Measurements from ENCODE around the gene SCN2A.

SCN2A gene

DNA sequence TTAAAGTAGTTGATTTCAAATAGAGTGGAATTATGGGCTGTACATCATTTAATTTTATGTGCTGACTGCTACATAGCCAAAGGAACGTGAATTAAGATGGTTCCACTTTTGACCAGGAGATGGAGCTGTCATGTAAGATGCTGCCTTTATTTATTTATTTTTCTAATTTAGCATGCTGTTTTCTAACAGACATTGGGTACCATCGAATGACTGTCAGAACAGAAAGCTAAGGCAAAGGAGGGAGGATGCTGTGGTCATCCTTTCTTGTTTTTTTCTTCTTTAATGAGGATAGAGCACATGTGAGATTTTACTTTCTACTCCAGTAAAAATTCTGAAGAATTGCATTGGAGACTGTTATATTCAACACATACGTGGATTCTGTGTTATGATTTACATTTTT lies at the start of gene SCN2A:
Gene SCN2A, plus strand, starts transcription at position 185 of the 400 bp plus-strand sequence. CDS start 56,410 bp downstream, outside the sequence.
- in situ Hi-C loops (cut with MboI; ENCODE audit: low sequenced_read_pairs, unreplicated experiment) = no loop called here
- TF ChIP-seq, protein P1, sequence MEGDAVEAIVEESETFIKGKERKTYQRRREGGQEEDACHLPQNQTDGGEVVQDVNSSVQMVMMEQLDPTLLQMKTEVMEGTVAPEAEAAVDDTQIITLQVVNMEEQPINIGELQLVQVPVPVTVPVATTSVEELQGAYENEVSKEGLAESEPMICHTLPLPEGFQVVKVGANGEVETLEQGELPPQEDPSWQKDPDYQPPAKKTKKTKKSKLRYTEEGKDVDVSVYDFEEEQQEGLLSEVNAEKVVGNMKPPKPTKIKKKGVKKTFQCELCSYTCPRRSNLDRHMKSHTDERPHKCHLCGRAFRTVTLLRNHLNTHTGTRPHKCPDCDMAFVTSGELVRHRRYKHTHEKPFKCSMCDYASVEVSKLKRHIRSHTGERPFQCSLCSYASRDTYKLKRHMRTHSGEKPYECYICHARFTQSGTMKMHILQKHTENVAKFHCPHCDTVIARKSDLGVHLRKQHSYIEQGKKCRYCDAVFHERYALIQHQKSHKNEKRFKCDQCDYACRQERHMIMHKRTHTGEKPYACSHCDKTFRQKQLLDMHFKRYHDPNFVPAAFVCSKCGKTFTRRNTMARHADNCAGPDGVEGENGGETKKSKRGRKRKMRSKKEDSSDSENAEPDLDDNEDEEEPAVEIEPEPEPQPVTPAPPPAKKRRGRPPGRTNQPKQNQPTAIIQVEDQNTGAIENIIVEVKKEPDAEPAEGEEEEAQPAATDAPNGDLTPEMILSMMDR (IDR thresholded peaks at IDR 0.05; ENCODE audit: borderline replicate concordance, control extremely low read depth, extremely low read depth, insufficient read depth, missing control alignments) = peak; percentile 32
- DNase-seq (ENCODE audit: low spot score) = no peak

DNA sequence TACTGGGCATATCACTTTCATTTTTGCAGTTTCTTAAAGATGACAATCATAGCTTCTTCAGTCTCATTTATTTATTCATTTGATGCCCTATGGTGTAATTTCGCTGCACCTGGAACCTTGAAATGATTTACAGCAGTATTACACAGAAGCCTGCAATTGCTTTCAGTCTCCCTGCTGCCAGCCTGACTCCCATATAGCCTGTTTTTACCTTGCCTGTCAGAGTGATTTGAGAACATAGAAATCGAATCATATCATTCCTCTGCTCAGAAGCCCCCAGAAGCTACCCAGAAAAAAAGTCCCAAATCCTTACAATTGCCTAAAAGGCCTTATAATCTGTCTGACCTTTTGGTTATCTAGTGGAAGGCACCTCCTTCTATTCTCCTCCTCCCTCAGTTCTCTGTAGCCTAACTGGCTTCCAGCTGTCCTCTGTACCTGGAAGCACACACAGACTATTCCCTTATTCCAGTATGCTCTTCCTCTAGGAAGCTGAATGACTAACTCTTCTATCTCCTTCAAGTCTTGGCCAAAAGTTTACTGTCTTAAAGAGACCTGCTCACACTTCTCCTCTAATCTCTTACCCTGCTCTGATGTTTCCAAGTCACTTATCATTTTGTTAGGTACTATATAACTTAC lies 48.0 kb upstream of the SCN2A start:
- no peak for DNase-seq (ENCODE audit: low spot score)

DNA sequence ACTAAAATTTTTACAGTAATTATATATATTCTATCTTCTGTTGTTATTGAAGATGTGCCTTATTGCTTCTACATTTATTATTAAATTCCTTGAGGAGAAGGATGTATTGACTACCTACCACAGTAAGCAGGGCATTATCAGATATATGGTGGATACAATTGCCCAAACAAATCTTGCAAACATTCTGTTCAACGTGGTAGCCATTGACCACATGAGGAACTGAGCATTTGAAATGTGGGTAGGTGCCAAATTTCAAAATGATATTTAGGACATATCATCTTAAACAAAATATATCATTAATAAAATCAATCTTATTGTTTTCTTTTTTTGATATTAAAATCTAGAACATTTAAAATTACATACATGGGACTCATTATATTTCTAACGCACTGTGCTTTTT lies 46.5 kb upstream of the SCN2A start:
- TF ChIP-seq, protein P1 (IDR thresholded peaks at IDR 0.05; ENCODE audit: borderline replicate concordance, control extremely low read depth, extremely low read depth, insufficient read depth, missing control alignments) = no peak
- in situ Hi-C loops (cut with MboI; ENCODE audit: low sequenced_read_pairs, unreplicated experiment) = no loop called here
- no peak for DNase-seq (ENCODE audit: low spot score)

More for the DNA sequence above, 48.0 kb upstream of the SCN2A start:
- in situ Hi-C loops (cut with MboI; ENCODE audit: low sequenced_read_pairs, unreplicated experiment) = no loop called here
- TF ChIP-seq, protein P1 (IDR thresholded peaks at IDR 0.05; ENCODE audit: borderline replicate concordance, control extremely low read depth, extremely low read depth, insufficient read depth, missing control alignments) = no peak

DNA sequence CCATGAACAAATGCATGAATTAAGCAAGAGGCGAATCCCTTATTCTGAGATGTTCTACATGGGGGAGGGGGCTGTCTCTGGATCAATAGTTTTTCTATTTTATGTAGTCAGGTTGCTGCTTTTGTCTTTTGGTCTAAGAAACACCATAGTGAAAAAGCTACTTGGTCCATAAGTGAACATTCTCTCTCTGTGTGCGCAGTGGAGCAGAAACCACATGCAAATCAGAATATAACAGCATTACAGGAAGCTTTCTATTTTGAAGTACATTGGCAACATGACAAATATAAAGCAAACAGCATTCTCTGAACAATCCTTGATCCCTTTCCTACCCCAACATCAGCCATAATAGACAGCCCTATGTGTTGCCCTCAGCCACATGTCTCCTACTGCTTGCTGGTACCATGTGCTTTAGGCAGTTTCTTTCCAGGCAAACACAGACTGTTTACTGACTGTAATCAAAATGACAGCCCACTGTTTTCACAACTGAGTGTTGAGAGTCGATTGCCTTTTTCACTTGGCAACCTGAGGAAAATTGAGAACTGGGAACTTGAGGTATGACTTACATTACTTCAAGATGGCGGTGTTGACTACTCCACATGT lies 45.9 kb upstream of the SCN2A start:
- TF ChIP-seq, protein P1 (IDR thresholded peaks at IDR 0.05; ENCODE audit: borderline replicate concordance, control extremely low read depth, extremely low read depth, insufficient read depth, missing control alignments) = no peak
- DNase-seq (ENCODE audit: low spot score) = no peak
- in situ Hi-C loops (cut with MboI; ENCODE audit: low sequenced_read_pairs, unreplicated experiment) = no loop called here

DNA sequence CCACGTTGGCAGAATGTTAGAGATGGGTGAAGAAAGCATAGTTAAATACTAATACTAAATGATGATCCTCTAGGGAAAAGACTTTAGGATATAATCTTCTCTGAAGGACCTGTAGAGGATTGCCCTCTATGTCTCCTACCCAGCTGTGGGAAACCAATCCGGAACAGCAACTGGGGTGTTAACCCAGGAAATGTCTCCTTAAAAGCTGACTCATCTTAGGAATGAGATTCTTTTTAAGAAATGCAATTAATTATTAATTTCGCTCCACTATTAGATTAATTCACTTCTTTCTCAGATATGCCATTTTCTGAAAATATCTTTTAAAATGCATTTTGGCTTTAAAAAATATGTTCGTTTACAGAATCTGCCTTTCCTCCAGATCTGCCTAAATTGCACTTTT lies 42.8 kb upstream of the SCN2A start:
- TF ChIP-seq, protein P1 (IDR thresholded peaks at IDR 0.05; ENCODE audit: borderline replicate concordance, control extremely low read depth, extremely low read depth, insufficient read depth, missing control alignments) = no peak
- DNase-seq (ENCODE audit: low spot score) = no peak
- in situ Hi-C loops (cut with MboI; ENCODE audit: low sequenced_read_pairs, unreplicated experiment) = no loop called here

DNA sequence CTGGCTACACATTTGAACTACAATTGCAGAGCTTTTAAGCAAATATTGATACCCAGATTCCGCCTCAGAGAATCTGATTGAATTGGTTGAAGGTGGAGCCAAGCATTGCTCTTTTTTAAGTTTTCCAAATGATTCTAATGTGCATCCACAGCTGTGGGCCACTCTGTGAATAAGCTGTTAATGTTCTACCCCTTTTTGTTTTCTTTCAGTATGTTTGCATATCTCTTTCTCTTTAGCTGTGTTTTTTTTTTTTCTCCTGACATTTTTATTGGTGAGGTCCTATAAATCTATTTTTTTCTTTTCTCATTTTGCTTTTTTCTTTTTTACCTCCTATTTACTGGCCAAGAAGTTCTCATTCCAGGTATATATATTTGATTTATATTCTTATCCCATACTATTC lies 41.9 kb upstream of the SCN2A start:
- TF ChIP-seq, protein P1 (IDR thresholded peaks at IDR 0.05; ENCODE audit: borderline replicate concordance, control extremely low read depth, extremely low read depth, insufficient read depth, missing control alignments) = no peak
- in situ Hi-C loops (cut with MboI; ENCODE audit: low sequenced_read_pairs, unreplicated experiment) = no loop called here

More for the DNA sequence above, 41.9 kb upstream of the SCN2A start:
- DNase-seq (ENCODE audit: low spot score) = no peak
